Stimulated activated naive CD8-positive, alpha-beta T cell treated with anti-CD3 and anti-CD28 coated beads, Interleukin-15, amount 100 ng/mL, for 72 hours (primary cell): ENCODE data around the gene WTIP.
A peak's percentile ranks its signal among the peaks of the same experiment; 100 is the strongest.

Source experiments
- ATAC-seq: fragments of 150-1000 bp; cut with Tn5 transposase; 2 replicates; pipeline ENCODE4 v1.10.0; 2021; ENCODE audit warnings: mild to moderate bottlenecking, moderate library complexity
- DNase-seq, 2 donors: peaks; one replicate each; pipeline ENCODE4 v3.0.0; 2021 to 2022
- H3K27ac Mint-ChIP-seq, 2 donors: one replicate each; pipeline ENCODE4 v1.8.0; 2022; ENCODE audit warnings: mild to moderate bottlenecking in 2 of 2, mixed read lengths in 2 of 2, moderate library complexity in 2 of 2
- H3K27me3 Mint-ChIP-seq: one replicate; pipeline ENCODE4 v1.8.0; 2022; ENCODE audit warnings: mixed read lengths
- H3K4me1 Mint-ChIP-seq: one replicate; pipeline ENCODE4 v1.8.0; 2022; ENCODE audit warnings: mild to moderate bottlenecking, mixed read lengths
- H3K4me3 Mint-ChIP-seq, 2 donors: one replicate each; pipeline ENCODE4 v1.8.0; 2022; ENCODE audit warnings: mild to moderate bottlenecking in 2 of 2, mixed read lengths in 2 of 2, moderate library complexity in 1 of 2
- H3K9me3 Mint-ChIP-seq, 2 donors: one replicate each; pipeline ENCODE4 v1.8.0; 2022; ENCODE audit warnings: mixed read lengths in 2 of 2

Gene WTIP

DNA sequence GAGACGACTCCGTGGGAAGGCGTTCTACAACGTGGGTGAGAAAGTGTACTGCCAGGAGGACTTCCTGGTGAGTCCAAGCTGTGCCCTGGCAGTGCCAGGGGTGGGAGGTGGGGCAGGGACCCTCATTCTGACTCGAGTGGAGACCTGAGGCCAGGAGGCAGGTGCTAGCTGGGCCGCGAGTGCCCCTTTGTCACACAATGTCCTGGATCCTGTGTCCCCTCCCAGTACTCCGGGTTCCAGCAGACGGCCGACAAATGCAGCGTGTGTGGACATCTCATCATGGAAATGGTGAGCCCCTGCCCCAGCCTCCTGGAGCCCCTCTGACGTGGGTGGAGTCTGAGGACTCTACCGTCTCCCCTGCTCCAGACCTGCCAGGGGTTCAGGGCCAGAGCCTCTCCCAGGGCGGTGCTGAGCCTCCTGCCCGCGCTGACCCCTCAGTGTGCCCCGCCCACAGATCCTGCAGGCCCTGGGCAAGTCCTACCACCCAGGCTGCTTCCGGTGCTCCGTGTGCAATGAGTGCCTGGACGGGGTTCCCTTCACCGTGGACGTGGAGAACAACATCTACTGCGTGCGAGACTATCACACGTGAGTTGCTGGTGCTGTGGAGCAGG lies 11.6 kb downstream of the WTIP start:
- ATAC-seq (no peak), DNase-seq (no peak)
- Mint-ChIP-seq H3K27me3 (no peaks in the 10 kb centered on the region), H3K4me3 (no peak overlapping the region), H3K4me1 (no peaks in the 10 kb centered on the region), H3K27ac (no peak overlapping the region), H3K9me3 (no peaks in the 10 kb centered on the region)

GRCh38 chr19:34493649-34494044 lies 12.1 kb downstream of the WTIP start:
- DNase-seq (no peak), ATAC-seq (no peak)
- no peaks in the 10 kb centered on the region for H3K27me3 Mint-ChIP-seq
- H3K4me3 Mint-ChIP-seq, result no peak overlapping the region
- H3K4me1 Mint-ChIP-seq, result no peaks in the 10 kb centered on the region
- no peaks in the 10 kb centered on the region for H3K9me3 Mint-ChIP-seq
- no peak overlapping the region for H3K27ac Mint-ChIP-seq

- Mint-ChIP-seq H3K4me3 (no peak overlapping the region), H3K27ac (peak overlapping the region in 1 of 2 donors; percentile 74), H3K4me1 (peaks cover under 1% of the 10 kb centered on the region), H3K27me3 (no peaks in the 10 kb centered on the region), H3K9me3 (no peaks in the 10 kb centered on the region)
- ATAC-seq (no peak), DNase-seq (no peak)
Observed at GRCh38 chr19:34494601-34495000, 13.0 kb downstream of the WTIP start.

GRCh38 chr19:34495416-34495815 lies 13.9 kb downstream of the WTIP start:
- DNase-seq (no peak), ATAC-seq (no peak)
- peaks cover 8% of the 10 kb centered on the region for H3K27me3 Mint-ChIP-seq
- H3K9me3 Mint-ChIP-seq, result no peaks in the 10 kb centered on the region
- H3K4me3 Mint-ChIP-seq, result no peak overlapping the region
- H3K4me1 Mint-ChIP-seq, result peaks cover 9% of the 10 kb centered on the region
- no peak overlapping the region for H3K27ac Mint-ChIP-seq

GRCh38 chr19:34497112-34497805 lies 15.7 kb downstream of the WTIP start:
- no peak for ATAC-seq

GRCh38 chr19:34499155-34499834 lies 17.7 kb downstream of the WTIP start:
- ATAC-seq, result no peak
- Mint-ChIP-seq H3K4me1 (peaks cover 24% of the 10 kb centered on the region), H3K27ac (no peak overlapping the region), H3K4me3 (no peak overlapping the region), H3K9me3 (no peaks in the 10 kb centered on the region), H3K27me3 (peaks cover 27% of the 10 kb centered on the region)
- DNase-seq, result no peak

More at GRCh38 chr19:34497112-34497805, 15.7 kb downstream of the WTIP start:
- Mint-ChIP-seq H3K4me3 (no peak overlapping the region), H3K27me3 (peaks cover 20% of the 10 kb centered on the region), H3K9me3 (no peaks in the 10 kb centered on the region), H3K4me1 (peaks cover 24% of the 10 kb centered on the region), H3K27ac (peak overlapping the region in 1 of 2 donors; percentile 50)
- no peak for DNase-seq

GRCh38 chr19:34500656-34501120 lies 19.1 kb downstream of the WTIP start:
- H3K4me1 Mint-ChIP-seq, result peaks cover 24% of the 10 kb centered on the region
- H3K27ac Mint-ChIP-seq, result no peak overlapping the region
- ATAC-seq (peak; percentile 15), DNase-seq (no peak)
- H3K27me3 Mint-ChIP-seq, result peaks cover 27% of the 10 kb centered on the region
- no peaks in the 10 kb centered on the region for H3K9me3 Mint-ChIP-seq
- peak overlapping the region in 1 of 2 donors; percentile 73 for H3K4me3 Mint-ChIP-seq

DNA sequence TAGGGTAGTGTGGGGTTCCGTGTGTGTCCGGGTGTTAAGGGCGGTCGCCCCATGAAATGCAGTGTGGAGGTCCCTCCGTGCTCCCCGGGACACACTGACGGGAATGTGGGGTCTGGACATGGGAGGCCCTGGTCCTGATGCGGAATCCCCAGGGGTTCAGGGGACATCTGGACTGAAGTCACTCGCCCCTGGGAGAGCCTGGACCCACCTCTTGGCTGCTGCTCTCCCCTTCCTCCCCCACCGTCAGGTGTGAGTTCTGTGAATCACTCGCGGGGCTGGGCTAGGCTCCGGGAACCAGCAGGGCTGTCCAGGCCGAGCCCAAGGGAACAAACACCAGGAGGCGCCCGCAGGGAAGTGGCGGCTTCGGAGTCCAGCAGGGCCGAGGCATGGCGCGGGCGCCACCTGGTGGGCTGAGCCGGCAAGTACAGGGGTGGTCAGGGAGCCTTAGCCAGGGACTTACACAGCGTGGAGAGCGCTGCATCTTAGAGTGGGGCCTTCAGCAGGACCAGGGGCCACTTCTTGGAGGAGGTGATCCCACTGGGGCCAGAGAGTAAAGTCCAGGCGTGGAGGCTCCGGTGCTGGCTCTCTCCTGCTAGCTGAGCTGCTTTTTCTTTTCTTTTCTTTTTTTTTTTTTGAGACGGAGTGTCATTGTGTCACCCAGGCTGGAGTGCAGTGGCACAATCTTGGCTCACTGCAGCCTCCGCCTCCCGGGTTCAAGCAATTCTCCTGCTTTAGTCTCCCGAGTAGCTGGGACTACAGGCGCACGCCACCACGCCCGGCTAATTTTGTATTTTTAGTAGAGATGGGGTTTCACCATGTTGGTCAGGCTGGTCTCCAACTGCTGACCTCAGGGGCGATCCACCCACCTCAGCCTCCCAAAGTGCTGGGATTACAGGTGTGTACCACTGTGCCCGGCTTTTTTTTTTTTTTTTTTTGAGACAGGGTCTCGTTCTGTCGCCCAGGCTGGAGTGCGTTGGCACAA lies 20.1 kb downstream of the WTIP start:
- ATAC-seq, result peak; percentile 85
- Mint-ChIP-seq H3K9me3 (no peaks in the 10 kb centered on the region), H3K4me3 (peak overlapping the region; percentile 38 to 73), H3K27ac (no peak overlapping the region), H3K4me1 (peaks cover 24% of the 10 kb centered on the region), H3K27me3 (peaks cover 27% of the 10 kb centered on the region)
- DNase-seq, result peak; percentile 87 to 88

DNA sequence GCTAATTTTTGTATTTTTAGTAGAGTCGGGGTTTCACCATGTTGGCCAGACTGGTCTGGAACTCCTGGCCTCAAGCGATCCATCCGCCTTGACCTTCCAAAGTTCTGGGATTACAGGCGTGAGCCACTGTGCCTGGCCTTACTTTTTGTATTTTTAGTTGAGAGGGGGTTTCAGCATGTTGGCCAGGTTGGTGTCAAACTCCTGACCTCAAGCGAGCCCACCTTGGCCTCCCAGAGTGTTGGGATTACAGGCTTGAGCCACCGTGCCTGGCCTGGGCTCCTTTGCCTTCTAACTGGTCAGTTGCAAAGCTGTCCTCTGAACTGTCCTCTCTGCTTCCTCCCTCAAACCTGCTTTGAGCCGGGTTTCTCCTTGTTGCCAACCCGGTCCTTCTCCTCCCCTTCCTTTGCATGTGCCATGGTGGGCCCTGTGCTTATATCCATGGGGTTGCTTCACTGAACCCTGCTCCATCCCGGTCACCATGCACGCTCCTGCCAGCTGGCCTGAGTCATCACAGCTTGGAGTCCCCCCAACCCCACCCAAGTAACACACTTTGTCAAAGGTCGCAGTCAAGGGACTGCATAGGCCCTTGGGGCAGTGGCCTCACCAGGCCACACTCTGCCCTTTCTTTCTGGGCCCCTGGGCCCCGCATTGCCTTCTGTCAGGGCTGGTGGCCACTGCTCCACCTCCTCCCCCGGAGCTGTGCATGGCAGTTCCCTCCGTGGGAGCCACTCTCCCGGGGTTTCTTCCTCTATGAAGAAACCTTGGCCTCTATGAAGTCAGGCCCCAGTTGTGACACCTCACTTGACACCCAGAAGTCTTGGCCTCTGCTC lies 21.2 kb downstream of the WTIP start:
- Mint-ChIP-seq H3K4me3 (no peak overlapping the region), H3K4me1 (peaks cover 24% of the 10 kb centered on the region), H3K27me3 (peaks cover 27% of the 10 kb centered on the region), H3K27ac (no peak overlapping the region), H3K9me3 (no peaks in the 10 kb centered on the region)
- DNase-seq, result no peak
- no peak for ATAC-seq

DNA sequence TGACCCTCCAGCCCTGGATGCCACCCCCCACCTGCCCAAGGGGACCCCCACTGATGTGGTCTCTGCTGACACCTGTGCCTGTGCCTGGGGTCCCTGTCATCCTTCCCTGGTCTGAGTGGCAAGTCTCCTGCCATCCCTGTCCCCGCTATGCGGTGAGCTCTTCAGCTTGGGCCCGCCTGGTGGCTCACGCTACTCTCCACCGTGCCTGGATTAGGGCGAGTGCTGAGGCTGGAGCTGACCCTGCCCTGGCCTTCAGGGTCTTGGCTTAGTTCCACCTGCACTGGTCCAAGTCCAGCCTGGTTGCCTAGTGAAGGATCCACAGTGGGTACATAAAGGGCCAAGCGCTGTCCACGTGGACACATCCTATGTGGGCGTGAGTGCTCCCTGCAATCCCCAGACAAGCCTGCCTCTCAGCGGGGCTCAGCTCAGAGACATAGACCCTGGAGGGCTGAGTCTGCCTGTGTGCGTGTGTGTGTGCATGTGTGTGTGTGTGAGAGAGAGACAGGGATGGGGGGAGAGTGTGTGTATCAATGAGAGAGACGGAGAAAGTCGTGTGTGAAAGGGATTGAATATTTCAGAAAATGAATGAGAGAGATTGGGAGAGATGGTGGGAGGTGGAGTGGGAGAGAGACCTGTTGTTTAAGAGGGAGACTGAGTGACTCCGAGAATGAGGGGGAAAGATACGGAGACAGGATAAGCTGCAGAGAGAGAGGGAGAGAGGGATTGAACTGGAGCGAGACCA lies 22.1 kb downstream of the WTIP start:
- H3K4me1 Mint-ChIP-seq, result peaks cover 24% of the 10 kb centered on the region
- no peak overlapping the region for H3K4me3 Mint-ChIP-seq
- ATAC-seq, result no peak
- peaks cover 27% of the 10 kb centered on the region for H3K27me3 Mint-ChIP-seq
- no peaks in the 10 kb centered on the region for H3K9me3 Mint-ChIP-seq
- H3K27ac Mint-ChIP-seq, result peak overlapping the region; percentile 28 to 90
- no peak for DNase-seq

DNA sequence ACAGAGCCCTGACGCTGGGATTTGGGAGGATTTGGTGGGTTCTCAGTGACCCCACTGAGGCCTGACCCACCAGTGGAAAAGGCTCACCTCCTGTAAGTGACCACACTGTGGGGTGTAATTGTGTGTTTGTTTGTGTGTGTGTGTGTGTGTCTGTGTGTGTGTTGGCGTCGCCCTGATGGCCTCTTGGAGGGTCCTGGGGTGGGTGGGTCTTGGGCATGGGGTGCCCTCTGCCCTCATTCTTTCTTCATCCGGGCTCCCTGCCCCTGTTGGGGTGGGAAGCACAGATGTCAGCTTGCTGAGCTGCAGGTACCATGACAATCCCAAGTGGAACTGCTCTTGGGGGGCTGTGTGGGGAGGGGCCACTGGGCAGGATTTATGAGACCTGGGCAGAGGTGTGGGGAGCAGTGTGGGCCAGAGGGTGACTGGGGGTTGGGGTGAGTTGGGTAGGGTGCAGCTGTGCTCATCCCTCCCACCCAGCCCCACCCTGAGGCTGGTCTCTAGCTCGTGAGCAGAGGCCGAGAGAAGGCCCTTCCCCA lies 22.8 kb downstream of the WTIP start:
- ATAC-seq, result no peak
- Mint-ChIP-seq H3K9me3 (peaks cover 0 to 5% of the 10 kb centered on the region in 2 donors), H3K4me1 (peaks cover 24% of the 10 kb centered on the region), H3K27me3 (peaks cover 34% of the 10 kb centered on the region), H3K4me3 (no peak overlapping the region), H3K27ac (no peak overlapping the region)
- no peak for DNase-seq

DNA sequence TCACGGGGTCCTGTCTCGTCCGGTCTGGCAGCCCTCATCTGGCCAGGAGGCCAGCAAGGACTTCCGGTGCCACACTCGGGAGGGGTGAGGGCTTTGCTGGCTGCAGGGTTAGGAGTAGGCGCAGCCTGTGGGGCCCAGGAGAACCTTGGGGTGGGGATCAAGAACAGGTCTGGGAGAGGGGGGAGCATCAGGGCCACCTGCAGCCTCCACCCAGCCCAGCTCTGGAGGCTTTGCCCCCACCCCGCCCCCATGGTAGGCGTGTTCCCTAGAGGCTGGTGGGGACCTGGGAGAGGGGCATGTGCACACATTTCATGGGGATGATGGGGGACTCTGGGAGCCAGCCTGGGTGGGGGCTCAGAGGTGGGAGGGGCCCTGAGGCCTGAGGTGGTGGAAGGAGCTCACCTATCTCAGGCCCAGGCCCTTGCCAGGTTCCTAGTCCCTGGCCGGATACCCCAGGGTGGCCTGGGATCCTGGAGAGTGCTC lies 23.3 kb downstream of the WTIP start:
- ATAC-seq (no peak), DNase-seq (no peak)
- Mint-ChIP-seq H3K9me3 (peaks cover 0 to 11% of the 10 kb centered on the region in 2 donors), H3K4me1 (peaks cover 21% of the 10 kb centered on the region), H3K27me3 (peaks cover 33% of the 10 kb centered on the region), H3K4me3 (no peak overlapping the region), H3K27ac (peak overlapping the region in 1 of 2 donors; percentile 27)

DNA sequence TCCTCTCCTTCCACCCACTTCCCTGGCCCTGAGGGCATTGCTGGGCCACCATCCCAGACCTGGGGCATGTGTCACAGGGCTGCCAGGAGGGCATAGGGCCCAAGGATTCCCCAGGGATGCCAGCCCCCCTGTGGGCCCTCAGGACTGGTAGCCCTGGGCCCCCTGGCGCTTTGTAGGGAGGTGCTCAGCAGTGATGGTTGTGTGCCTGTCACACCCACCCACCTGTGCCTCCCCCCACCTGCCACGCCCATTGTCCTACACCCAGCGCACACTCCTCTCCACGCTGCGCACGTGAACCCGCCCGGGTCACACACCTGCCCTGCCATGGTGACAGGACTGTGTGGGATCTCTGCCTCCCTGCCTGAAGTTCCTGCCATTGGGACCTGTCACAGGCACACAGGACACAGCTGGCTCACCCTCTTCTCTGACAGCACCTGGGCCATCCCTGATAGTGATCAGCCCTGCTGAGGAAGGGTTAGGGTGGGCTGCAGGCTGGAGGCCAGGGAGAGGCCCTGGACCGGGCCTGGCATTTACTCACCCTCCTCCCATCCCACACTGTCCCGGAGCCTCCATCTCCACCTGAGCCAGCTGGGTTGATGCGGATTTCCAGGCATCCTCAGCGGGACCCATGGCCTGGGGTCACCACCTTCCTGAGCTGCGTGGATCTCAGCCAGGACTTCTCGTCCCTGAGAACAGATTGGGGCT lies 23.9 kb downstream of the WTIP start:
- Mint-ChIP-seq H3K27me3 (peaks cover 28% of the 10 kb centered on the region), H3K9me3 (peaks cover 0 to 17% of the 10 kb centered on the region in 2 donors), H3K4me3 (no peak overlapping the region), H3K4me1 (peaks cover 15% of the 10 kb centered on the region), H3K27ac (no peak overlapping the region)
- no peak for ATAC-seq
- no peak for DNase-seq
